Osteoblast (primary cell): ENCODE results near the gene ATP8B4. TPM values are rescaled to one million over a fixed set of nuclear protein-coding genes. Genes with fewer than 3 reads are reported as not detected.
"Not testable (repeated sequence)": the region's sequence is repeated elsewhere in the genome, so short reads cannot be mapped to it uniquely, and the experiment has no call there.

Experiments used
- DNase-seq: peaks from one replicate; pipeline ENCODE4 v3.0.0; 2011; ENCODE audit warnings: low spot score, mixed read lengths; ENCODE audit not compliant: insufficient read length; ENCODE audit errors: missing footprints
- H2AFZ ChIP-seq: 2 replicates; pipeline ENCODE4 v1.6.0; 2011; ENCODE audit warnings: mild to moderate bottlenecking, low read length
- H3K27ac ChIP-seq: 2 replicates; pipeline ENCODE4 v1.5.1; 2011; ENCODE audit warnings: mild to moderate bottlenecking, low read depth, low read length, moderate library complexity
- H3K27me3 ChIP-seq: 2 replicates; pipeline ENCODE4 v1.6.0; 2012; ENCODE audit warnings: mild to moderate bottlenecking, control low read depth, inconsistent platforms, low read length, moderate library complexity; ENCODE audit not compliant: insufficient read depth
- H3K36me3 ChIP-seq: 2 replicates; pipeline ENCODE4 v1.5.1; 2011; ENCODE audit warnings: mild to moderate bottlenecking, low read length, control low read depth, moderate library complexity; ENCODE audit not compliant: insufficient read depth
- H3K4me1 ChIP-seq: 2 replicates; pipeline ENCODE4 v1.5.1; 2011; ENCODE audit warnings: mild to moderate bottlenecking, low read length, control low read depth, moderate library complexity; ENCODE audit not compliant: insufficient read depth
- H3K4me2 ChIP-seq: 2 replicates; pipeline ENCODE4 v1.6.0; 2011; ENCODE audit warnings: mild to moderate bottlenecking, low read length; ENCODE audit not compliant: insufficient read depth
- H3K4me3 ChIP-seq: fragments of 200-600 bp; sonication (generic); 3 replicates; pipeline ENCODE4 v1.5.1; 2012; ENCODE audit warnings: mild to moderate bottlenecking, low read length, inconsistent platforms; ENCODE audit not compliant: insufficient read depth
- H3K79me2 ChIP-seq: 2 replicates; pipeline ENCODE4 v1.6.0; 2012; ENCODE audit warnings: mild to moderate bottlenecking, low read length, control low read depth, inconsistent platforms; ENCODE audit not compliant: insufficient read depth
- H3K9me3 ChIP-seq: 2 replicates; pipeline ENCODE4 v1.5.1; 2011; ENCODE audit warnings: low read depth, low read length, control low read depth
- H4K20me1 ChIP-seq: 2 replicates; pipeline ENCODE4 v1.6.0; 2012; ENCODE audit warnings: mild to moderate bottlenecking, low read length, control low read depth; ENCODE audit not compliant: insufficient read depth
- CTCF ChIP-seq: IDR thresholded peaks from 2 replicates; pipeline ENCODE4 v1.5.1; 2011; ENCODE audit warnings: mild to moderate bottlenecking, low read depth, low read length, moderate library complexity; ENCODE audit errors: extremely low read depth
- total RNA-seq: library from RNA; depleted of rRNA; stranded (reverse); fragments of >200 nt; gene quantifications from 2 replicates; pipeline ENCODE4 v1.2.3, GENCODE V29; 2012

The ATP8B4 gene
- total RNA-seq, 1 donor = 1.1 TPM

DNA sequence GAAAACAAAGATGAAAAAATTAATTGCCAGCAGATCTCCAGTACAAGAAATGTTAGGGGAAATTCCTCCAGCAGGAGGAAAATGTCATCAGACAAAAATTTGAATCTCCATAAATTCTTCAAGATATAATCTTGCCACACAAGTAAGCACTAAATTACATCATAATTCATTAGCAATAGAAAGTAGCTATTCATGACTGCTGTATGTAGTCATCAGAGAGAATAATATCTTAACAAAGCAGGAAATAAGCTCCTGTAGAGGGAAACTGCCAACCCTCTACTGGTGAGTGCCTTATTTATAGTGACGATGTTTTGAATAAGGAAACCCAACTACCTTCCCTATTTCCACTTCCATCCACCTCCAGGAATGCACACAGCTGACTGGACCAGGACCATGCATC is 47.2 kb upstream of the ATP8B4 start:
- H3K4me3 ChIP-seq = peak overlapping the region; percentile 32
- TF ChIP-seq CTCF = no peak
- no peaks in the 10 kb centered on the region for H3K9me3 ChIP-seq
- peak overlapping the region; percentile 28 for H2AFZ ChIP-seq
- peak overlapping the region; percentile 51 for H3K4me2 ChIP-seq
- peaks cover 8% of the 10 kb centered on the region for H3K27me3 ChIP-seq
- H3K4me1 ChIP-seq = peaks cover 21% of the 10 kb centered on the region
- H3K79me2 ChIP-seq = no peaks in the 10 kb centered on the region
- no peaks in the 10 kb centered on the region for H3K36me3 ChIP-seq
- H3K27ac ChIP-seq = peak overlapping the region; percentile 45
- DNase-seq = peak; percentile 82
- H4K20me1 ChIP-seq = no peaks in the 10 kb centered on the region

DNA sequence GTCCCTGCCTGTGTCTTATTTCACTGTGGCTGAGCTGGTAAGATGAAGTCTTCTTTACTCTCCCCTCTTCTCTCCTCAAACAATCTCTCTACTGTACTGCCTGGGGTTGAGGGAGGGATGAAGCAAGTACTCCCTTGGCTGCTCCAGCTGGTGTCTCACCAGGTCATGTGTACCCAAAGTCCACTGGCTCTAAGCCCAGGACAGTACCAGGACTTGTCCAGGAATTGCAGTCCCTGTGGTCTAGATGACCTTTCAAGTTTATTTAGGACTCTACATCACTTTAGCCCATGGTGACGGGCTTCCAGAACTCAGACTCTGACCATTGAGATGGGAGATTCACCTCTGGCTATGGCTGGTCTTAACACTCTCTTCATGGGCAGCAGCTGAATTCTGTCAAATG is 45.4 kb upstream of the ATP8B4 start:
- Histone ChIP-seq H3K9me3 (no peaks in the 10 kb centered on the region), H2AFZ (no peak overlapping the region), H3K4me2 (no peak overlapping the region), H3K27me3 (no peaks in the 10 kb centered on the region), H3K4me3 (no peak overlapping the region), H4K20me1 (no peaks in the 10 kb centered on the region), H3K4me1 (peaks cover 21% of the 10 kb centered on the region), H3K27ac (no peak overlapping the region), H3K79me2 (no peaks in the 10 kb centered on the region), H3K36me3 (no peaks in the 10 kb centered on the region)
- TF ChIP-seq CTCF = no peak
- no peak for DNase-seq

GRCh38 chr15:50163719-50164410 is 44.8 kb upstream of the ATP8B4 start:
- no peaks in the 10 kb centered on the region for H3K36me3 ChIP-seq
- peaks cover 21% of the 10 kb centered on the region for H3K4me1 ChIP-seq
- no peak overlapping the region for H3K27ac ChIP-seq
- no peaks in the 10 kb centered on the region for H4K20me1 ChIP-seq
- no peaks in the 10 kb centered on the region for H3K9me3 ChIP-seq
- no peak for TF ChIP-seq CTCF
- H3K27me3 ChIP-seq = no peaks in the 10 kb centered on the region
- no peak overlapping the region for H3K4me2 ChIP-seq
- H2AFZ ChIP-seq = no peak overlapping the region
- no peak for DNase-seq
- no peak overlapping the region for H3K4me3 ChIP-seq
- H3K79me2 ChIP-seq = no peaks in the 10 kb centered on the region

GRCh38 chr15:50162969-50163718 is 44.1 kb upstream of the ATP8B4 start:
- Histone ChIP-seq H3K4me2 (no peak overlapping the region), H3K27ac (no peak overlapping the region), H3K4me3 (no peak overlapping the region), H3K79me2 (no peaks in the 10 kb centered on the region), H3K27me3 (no peaks in the 10 kb centered on the region), H3K36me3 (no peaks in the 10 kb centered on the region), H4K20me1 (no peaks in the 10 kb centered on the region), H2AFZ (no peak overlapping the region), H3K9me3 (no peaks in the 10 kb centered on the region), H3K4me1 (peaks cover 21% of the 10 kb centered on the region)
- no peak for TF ChIP-seq CTCF
- no peak for DNase-seq

GRCh38 chr15:50158236-50158635 is 39.2 kb upstream of the ATP8B4 start:
- H3K4me1 ChIP-seq, H3K9me3 ChIP-seq, H3K27me3 ChIP-seq, DNase-seq, H3K36me3 ChIP-seq, H2AFZ ChIP-seq, H3K4me2 ChIP-seq, H4K20me1 ChIP-seq, H3K27ac ChIP-seq, H3K4me3 ChIP-seq, H3K79me2 ChIP-seq: not testable (repeated sequence)
